Measurements from ENCODE around the gene ITPRID2. TPM values are rescaled to one million over a fixed set of nuclear protein-coding genes. Genes with fewer than 3 reads are reported as not detected.

Gene ITPRID2
- total and polyA plus RNA-seq, 2 of the 8 experiments (the other 6 are each of a cell fraction or from before 2014, with no cell fraction given), result 1.9 to 12.6 TPM

DNA sequence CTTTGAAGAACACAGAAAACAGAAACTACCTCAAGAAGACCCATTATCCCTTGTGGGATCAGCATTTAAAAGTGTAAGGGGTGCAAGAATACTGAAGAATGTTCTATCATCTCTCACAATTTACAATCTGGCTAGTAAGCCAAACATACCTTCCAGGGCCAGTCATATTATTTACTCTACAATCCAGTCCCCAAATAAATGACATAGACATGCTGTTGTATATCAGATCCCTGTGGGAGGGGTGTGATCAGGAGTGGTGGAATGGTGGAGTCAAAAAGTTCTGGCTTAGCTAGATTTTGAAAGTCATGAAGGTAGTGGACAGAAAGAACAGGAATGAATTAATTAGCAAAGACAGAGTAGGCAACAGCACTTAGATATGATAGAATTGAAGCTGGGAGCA, 1.8 kb upstream of the ITPRID2 start:
- no peak overlapping the region for H2BK5ac ChIP-seq (ENCODE audit: low read depth, low read length)
- H3K79me2 ChIP-seq (ENCODE audit: control insufficient read depth in 1 of 2, insufficient read depth in 2 of 2, low read length in 2 of 2), result no peaks in the 10 kb centered on the region
- H3K4ac ChIP-seq (replicated peaks; ENCODE audit: insufficient read length, low read depth, low read length), result no peak overlapping the region
- no peak for TF ChIP-seq KDM1A (IDR thresholded peaks at IDR 0.05; ENCODE audit: borderline replicate concordance, low read length)
- no peak for TF ChIP-seq SAP30 (IDR thresholded peaks at IDR 0.05; ENCODE audit: insufficient read depth, insufficient replicate concordance, low read length)
- no peak for TF ChIP-seq SP1 (IDR thresholded peaks at IDR 0.05; ENCODE audit: low read depth, low read length)
- TF ChIP-seq CBX5 (IDR thresholded peaks at IDR 0.05; ENCODE audit: low read depth, low read length), result no peak
- TF ChIP-seq, protein P1, sequence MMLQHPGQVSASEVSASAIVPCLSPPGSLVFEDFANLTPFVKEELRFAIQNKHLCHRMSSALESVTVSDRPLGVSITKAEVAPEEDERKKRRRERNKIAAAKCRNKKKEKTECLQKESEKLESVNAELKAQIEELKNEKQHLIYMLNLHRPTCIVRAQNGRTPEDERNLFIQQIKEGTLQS (IDR thresholded peaks at IDR 0.05; ENCODE audit: insufficient read depth, low read depth, low read length), result no peak
- TF ChIP-seq EP300 (IDR thresholded peaks at IDR 0.05; ENCODE audit: borderline replicate concordance in 1 of 2, low read depth in 2 of 2, low read length in 2 of 2), result no peak
- no peak for TF ChIP-seq HDAC2 (IDR thresholded peaks at IDR 0.05; ENCODE audit: borderline replicate concordance in 1 of 2, low read depth in 2 of 2, low read length in 2 of 2)
- no peak for TF ChIP-seq SIX5 (IDR thresholded peaks at IDR 0.05; ENCODE audit: low read depth, low read length)
- TF ChIP-seq SIRT6 (IDR thresholded peaks at IDR 0.05; ENCODE audit: low read length), result no peak
- no peak overlapping the region for H2BK20ac ChIP-seq (ENCODE audit: low read length)
- H3K9ac ChIP-seq (replicated peaks in 1 of 4; ENCODE audit: extremely low read depth in 1 of 4, low read depth in 3 of 4, low read length in 3 of 4), result no peak overlapping the region
- no peak overlapping the region for H2BK12ac ChIP-seq (ENCODE audit: low read depth, low read length)
- H3K79me1 ChIP-seq (ENCODE audit: low read depth, low read length), result no peaks in the 10 kb centered on the region
- ChIA-PET POLR2A (ENCODE audit: partially characterized antibody) (no interaction called here), CTCF (ENCODE audit: partially characterized antibody) (interaction anchor here (0.8 to 4.2 kb wide), 3 partner anchors 13 to 65 kb away, joined by 3 to 31 read pairs (median 5); no protein-coding TSS in a partner anchor)
- H4K91ac ChIP-seq (replicated peaks; ENCODE audit: insufficient read length, low read length), result no peak overlapping the region
- no peak overlapping the region for H3K4me3 ChIP-seq (ENCODE audit: extremely low read depth in 1 of 4, insufficient read depth in 2 of 4, low read depth in 3 of 4, low read length in 4 of 4)
- no peak overlapping the region for H2BK15ac ChIP-seq (ENCODE audit: low read length)
- no peak overlapping the region for H3K27ac ChIP-seq (ENCODE audit: low read depth, low read length)
- no peaks in the 10 kb centered on the region for H4K20me1 ChIP-seq (replicated peaks in 1 of 2; ENCODE audit: control insufficient read depth in 1 of 2, insufficient read depth in 2 of 2, low read length in 2 of 2)
- no peaks in the 10 kb centered on the region for H3K36me3 ChIP-seq (ENCODE audit: control insufficient read depth in 2 of 4, insufficient read depth in 4 of 4, low read length in 3 of 4)
- no peak overlapping the region for H3K14ac ChIP-seq (ENCODE audit: insufficient read length)
- H3K4me2 ChIP-seq (ENCODE audit: insufficient read depth in 1 of 2, low read depth in 2 of 2, low read length in 2 of 2), result no peak overlapping the region
- no peak overlapping the region for H2AK5ac ChIP-seq (ENCODE audit: low read depth, low read length)
- H3K9me3 ChIP-seq (ENCODE audit: insufficient read depth in 2 of 2, low read depth in 1 of 2, low read length in 1 of 2), result no peaks in the 10 kb centered on the region
- no peak overlapping the region for H3K18ac ChIP-seq (ENCODE audit: extremely low read depth, low read length)
- no peak overlapping the region for H3K56ac ChIP-seq (replicated peaks; ENCODE audit: insufficient read length, low read depth, low read length)
- H3K27me3 ChIP-seq (replicated peaks in 1 of 4; ENCODE audit: control insufficient read depth in 3 of 4, extremely low read depth in 1 of 4, insufficient read depth in 3 of 4, low read length in 3 of 4), result no peaks in the 10 kb centered on the region; a peak in 2 of 7 replicates
- FAIRE-seq (no peak), DNase-seq (ENCODE audit: low read depth in 1 of 2, low spot score in 2 of 2) (no peak)
- H2BK120ac ChIP-seq (replicated peaks; ENCODE audit: low read depth, low read length), result no peak overlapping the region
- H2AFZ ChIP-seq (ENCODE audit: low read length), result no peak overlapping the region
- peaks cover 0 to 4% (median 0%) of the 10 kb centered on the region in 4 experiments; a peak in 2 of 7 replicates for H3K4me1 ChIP-seq (replicated peaks in 1 of 4; ENCODE audit: control insufficient read depth in 3 of 4, insufficient read depth in 4 of 4, low read length in 3 of 4)
- H4K8ac ChIP-seq (ENCODE audit: extremely low read depth, insufficient read depth, low read length), result no peak overlapping the region
- no peak overlapping the region for H3K23ac ChIP-seq (ENCODE audit: insufficient read length)
- H4K5ac ChIP-seq (ENCODE audit: insufficient read length, low read depth, low read length), result no peak overlapping the region
- H3K23me2 ChIP-seq (ENCODE audit: low read depth, low read length), result peaks cover 8% of the 10 kb centered on the region

All from H1 (cell line).